ENCODE data around the gene ZNF521. TPM values are rescaled to one million over a fixed set of nuclear protein-coding genes. Genes with fewer than 3 reads are reported as not detected.

Gene ZNF521
- total and polyA plus RNA-seq, 10 of the 15 experiments (the other 5 are each of a cell fraction or from before 2014, with no cell fraction given) = 0.02 to 0.05 (median 0.04) TPM; not detected in 6

DNA sequence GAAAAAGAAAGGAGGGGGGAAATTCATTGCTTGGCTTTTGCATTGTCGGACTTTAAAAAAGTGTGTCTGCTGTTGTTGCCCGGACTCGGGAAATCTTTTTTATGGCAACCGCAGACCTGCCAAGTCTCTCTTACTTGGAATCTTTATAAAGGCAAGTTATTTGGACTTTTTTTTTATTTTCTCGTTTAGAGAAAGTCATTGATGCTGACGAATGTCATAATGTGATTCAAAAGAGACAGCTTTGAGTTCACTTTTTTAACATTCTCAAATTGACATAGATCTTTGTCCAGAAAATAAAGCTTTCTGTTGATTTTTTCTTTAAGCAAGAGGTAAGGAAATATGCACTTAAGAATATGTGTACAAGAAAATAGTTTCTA, 651 bp upstream of the ZNF521 start:
- RAD21 ChIA-PET (ENCODE audit: unreplicated experiment) = no interaction called here
- no peak for ATAC-seq

GRCh38 chr18:25351280-25351775, 638 bp downstream of the ZNF521 start:
- intact Hi-C loops (cut with micrococcal nuclease; ENCODE audit: unreplicated experiment) = no loop called here
- Histone ChIP-seq H3K9ac (ENCODE audit: control insufficient read depth, insufficient read depth, low read length) (no peak overlapping the region), H3K4me3 (peak overlapping the region; percentile 69), H3K79me2 (ENCODE audit: control insufficient read depth, insufficient read depth, low read length) (no peaks in the 10 kb centered on the region), H3K9me3 (replicated peaks; ENCODE audit: control insufficient read depth, insufficient read depth, low read length) (no peaks in the 10 kb centered on the region), H3K4me2 (ENCODE audit: control insufficient read depth, insufficient read depth) (peak overlapping the region; percentile 53; the same call in 1 of the 2 replicates), H3K27ac (ENCODE audit: control insufficient read depth, insufficient read depth) (no peak overlapping the region), H4K20me1 (ENCODE audit: control insufficient read depth, insufficient read depth) (no peaks in the 10 kb centered on the region), H3K27me3 (replicated peaks in 1 of 2; ENCODE audit: control insufficient read depth in 2 of 2, insufficient read depth in 2 of 2, low read length in 1 of 2) (peaks cover 5 to 24% of the 10 kb centered on the region in 2 experiments), H3K4me1 (ENCODE audit: control insufficient read depth, insufficient read depth, low read length) (no peaks in the 10 kb centered on the region), H2AFZ (ENCODE audit: control insufficient read depth, low read depth, low read length) (no peak overlapping the region), H3K36me3 (ENCODE audit: control insufficient read depth in 2 of 2, insufficient read depth in 2 of 2, low read length in 1 of 2) (no peaks in the 10 kb centered on the region)
- DNase-seq (ENCODE audit: low read depth, low spot score) = no peak
- ChIA-PET SMC1A (ENCODE audit: uncharacterized antibody, unreplicated experiment) (no interaction called here), POLR2A (no interaction called here), RAD21 (ENCODE audit: unreplicated experiment) (no interaction called here), CTCF (interaction anchor here (0.6 kb wide), 1 partner anchor 13 kb away, joined by 3 read pairs; no protein-coding TSS in a partner anchor)
- FAIRE-seq = no peak
- no peak for TF ChIP-seq PML (IDR thresholded peaks at IDR 0.05; ENCODE audit: low read length)
- TF ChIP-seq BMI1 (IDR thresholded peaks at IDR 0.05; ENCODE audit: borderline replicate concordance) = peak; percentile 55; the same call in 1 of the 2 replicates
- no peak for TF ChIP-seq SP1 (IDR thresholded peaks at IDR 0.05; ENCODE audit: low read depth, low read length)
- no peak for TF ChIP-seq TARDBP (IDR thresholded peaks at IDR 0.05; ENCODE audit: borderline replicate concordance)
- no peak for TF ChIP-seq ZNF207 (IDR thresholded peaks at IDR 0.05; ENCODE audit: borderline replicate concordance)
- no peak for TF ChIP-seq SRF (IDR thresholded peaks at IDR 0.05; ENCODE audit: low read depth in 2 of 2, low read length in 2 of 2)
- in situ Hi-C loops (cut with MboI) = no loop called here
- BruUV-seq (replicated peaks) = no TSS peak
- WGBS (ENCODE audit: insufficient coverage, insufficient replicate concordance, low lambda C conversion rate, missing lambda C conversion rate) = 8% methylated on average over 20 of the region's 20 CpGs
- no peak for ATAC-seq

More for the DNA sequence above, 651 bp upstream of the ZNF521 start:
- peak; percentile 58; the same call in 1 of the 2 replicates for TF ChIP-seq EZH2 (IDR thresholded peaks at IDR 0.05; ENCODE audit: borderline replicate concordance, control insufficient read depth, low read depth, low read length)
- no peak for TF ChIP-seq ETV6 (conservative IDR thresholded peaks at IDR 0.05 in 1 of 2, IDR thresholded peaks at IDR 0.05 in 1 of 2; ENCODE audit: borderline replicate concordance in 1 of 2, low read depth in 1 of 2)
- 22% methylated on average over 6 of the region's 6 CpGs for WGBS (ENCODE audit: insufficient coverage, insufficient replicate concordance, low lambda C conversion rate, missing lambda C conversion rate)
- in situ Hi-C loops (cut with MboI) = no loop called here
- no peak overlapping the region for H3K9ac ChIP-seq (ENCODE audit: control insufficient read depth, insufficient read depth, low read length)
- H4K20me1 ChIP-seq (ENCODE audit: control insufficient read depth, insufficient read depth) = no peaks in the 10 kb centered on the region
- H3K9me3 ChIP-seq (replicated peaks; ENCODE audit: control insufficient read depth, insufficient read depth, low read length) = no peaks in the 10 kb centered on the region
- DNase-seq (ENCODE audit: low read depth, low spot score) = no peak
- H3K4me3 ChIP-seq = no peak overlapping the region
- no peaks in the 10 kb centered on the region for H3K4me1 ChIP-seq (ENCODE audit: control insufficient read depth, insufficient read depth, low read length)
- FAIRE-seq = no peak
- no peak overlapping the region for H3K4me2 ChIP-seq (ENCODE audit: control insufficient read depth, insufficient read depth)
- ChIA-PET CTCF (interaction anchor here (0.6 to 1.5 kb wide), 4 partner anchors 8 to 973 kb away, joined by 3 to 4 read pairs (median 3); no protein-coding TSS in a partner anchor), SMC1A (ENCODE audit: uncharacterized antibody, unreplicated experiment) (interaction anchor here (0.6 kb wide), 1 partner anchor 279 kb away, joined by 3 read pairs; no protein-coding TSS in a partner anchor), POLR2A (no interaction called here)
- no peaks in the 10 kb centered on the region for H3K79me2 ChIP-seq (ENCODE audit: control insufficient read depth, insufficient read depth, low read length)
- H3K36me3 ChIP-seq (ENCODE audit: control insufficient read depth in 2 of 2, insufficient read depth in 2 of 2, low read length in 1 of 2) = no peaks in the 10 kb centered on the region
- no TSS peak for BruUV-seq (replicated peaks)
- no peak overlapping the region for H3K27ac ChIP-seq (ENCODE audit: control insufficient read depth, insufficient read depth)
- H2AFZ ChIP-seq (ENCODE audit: control insufficient read depth, low read depth, low read length) = no peak overlapping the region
- peaks cover 5 to 24% of the 10 kb centered on the region in 2 experiments for H3K27me3 ChIP-seq (replicated peaks in 1 of 2; ENCODE audit: control insufficient read depth in 2 of 2, insufficient read depth in 2 of 2, low read length in 1 of 2)
- intact Hi-C loops (cut with micrococcal nuclease; ENCODE audit: unreplicated experiment) = no loop called here
